ENCODE measurements around the gene LGALS9.
A peak's percentile ranks its signal among the peaks of the same experiment; 100 is the strongest.

Gene LGALS9

DNA sequence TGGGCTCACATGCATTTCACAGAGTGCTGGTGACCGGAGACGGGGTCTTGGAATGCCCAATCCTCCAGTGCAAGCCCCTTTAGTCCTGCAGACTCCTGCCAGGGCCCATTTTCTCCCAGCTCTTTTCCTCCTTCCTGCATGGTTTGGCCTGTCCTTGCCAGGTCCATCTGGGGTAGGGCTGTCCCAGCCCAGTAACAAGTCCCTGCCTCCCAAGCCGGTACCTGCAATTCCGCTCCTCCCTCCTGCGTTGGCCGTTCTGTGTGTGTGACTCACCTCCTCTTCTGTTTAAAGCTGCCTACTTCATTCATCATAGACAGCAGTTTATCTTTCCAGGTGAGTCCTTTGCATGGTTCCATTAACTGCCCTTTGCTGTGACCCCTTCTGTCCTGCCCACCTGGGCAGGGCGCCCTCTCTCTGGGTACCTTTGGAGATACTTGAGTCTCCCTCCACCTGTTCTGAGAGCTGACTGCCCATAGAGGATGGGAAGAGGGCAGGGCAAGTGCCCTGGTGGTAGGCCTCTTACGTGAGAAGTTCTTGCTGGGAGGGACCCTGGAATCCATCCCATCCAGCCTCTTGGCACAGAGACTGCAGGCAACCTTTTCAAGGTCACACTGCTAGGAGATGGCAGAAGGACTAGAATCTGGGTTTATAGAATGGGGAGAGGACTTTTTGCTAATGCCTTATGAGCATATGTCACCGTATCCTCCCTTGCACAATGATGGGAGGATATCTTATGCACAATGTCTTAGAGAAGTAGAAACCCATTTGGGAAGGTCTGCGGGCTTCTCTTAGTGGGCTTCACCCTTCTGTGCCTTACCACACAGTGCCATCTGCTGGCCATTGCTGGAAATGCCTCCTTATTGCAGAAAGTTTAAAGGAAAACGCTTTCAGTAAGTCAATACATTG lies 29.7 kb upstream of the LGALS9 start:
- in situ Hi-C loops (cut with HindIII; ENCODE audit: low pct_ligation_motif_present, low pct_unique_long_range_greater_than_20kb, low sequenced_read_pairs) = no loop called here
- DNase-seq = peak; percentile 79

DNA sequence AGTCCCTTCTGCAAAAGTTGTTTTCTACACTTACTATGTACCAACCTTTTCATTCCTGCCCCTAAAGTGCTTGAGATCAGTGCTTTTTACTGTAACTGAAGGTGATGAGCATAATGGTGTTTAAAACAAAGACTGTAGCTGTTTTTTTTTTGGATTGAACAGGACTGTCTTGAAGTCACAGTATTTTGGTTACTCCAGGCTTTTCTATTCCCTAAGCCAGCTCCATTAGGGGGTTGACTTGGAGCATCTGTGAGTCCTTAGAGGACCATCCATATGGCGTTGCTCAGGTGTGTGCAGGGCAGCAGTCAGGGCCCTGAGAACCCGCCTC lies 29.0 kb upstream of the LGALS9 start:
- no peak for DNase-seq
- in situ Hi-C loops (cut with HindIII; ENCODE audit: low pct_ligation_motif_present, low pct_unique_long_range_greater_than_20kb, low sequenced_read_pairs) = no loop called here

DNA sequence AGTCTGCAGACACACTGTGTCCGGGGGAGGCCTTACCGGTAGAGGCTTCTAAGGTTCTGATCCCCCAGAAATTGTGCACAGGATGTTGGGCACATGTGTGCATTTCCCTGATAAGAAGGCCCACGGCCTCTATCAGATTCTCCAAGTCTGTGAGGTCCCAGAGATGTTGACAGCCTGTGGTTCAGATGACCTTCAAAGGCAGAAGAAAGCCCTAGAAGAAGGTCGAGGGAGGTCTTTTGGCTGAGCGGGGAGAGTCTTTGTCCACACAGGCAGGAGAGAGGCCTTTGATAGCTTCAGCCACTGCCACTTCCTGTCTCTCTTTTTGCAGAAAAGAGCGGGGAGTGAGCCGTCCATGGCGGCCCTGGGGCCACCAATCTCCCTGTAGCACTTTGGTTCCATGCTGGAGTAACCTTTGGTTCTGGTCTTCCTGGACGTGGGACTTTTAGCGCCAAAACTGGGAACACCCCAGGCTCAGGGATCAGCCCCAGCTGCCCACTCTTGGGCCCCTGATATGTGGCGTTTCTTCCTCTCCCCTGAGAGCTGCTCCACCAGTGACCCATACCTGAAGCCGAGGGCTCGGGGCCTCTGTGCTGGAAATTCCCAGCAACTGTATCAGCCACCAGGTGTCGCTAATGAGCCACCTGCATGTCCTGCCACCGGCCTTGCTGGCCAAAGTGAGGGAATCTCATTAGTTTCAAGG lies 28.1 kb upstream of the LGALS9 start:
- peak; percentile 75 for DNase-seq
- in situ Hi-C loops (cut with HindIII; ENCODE audit: low pct_ligation_motif_present, low pct_unique_long_range_greater_than_20kb, low sequenced_read_pairs) = no loop called here

DNA sequence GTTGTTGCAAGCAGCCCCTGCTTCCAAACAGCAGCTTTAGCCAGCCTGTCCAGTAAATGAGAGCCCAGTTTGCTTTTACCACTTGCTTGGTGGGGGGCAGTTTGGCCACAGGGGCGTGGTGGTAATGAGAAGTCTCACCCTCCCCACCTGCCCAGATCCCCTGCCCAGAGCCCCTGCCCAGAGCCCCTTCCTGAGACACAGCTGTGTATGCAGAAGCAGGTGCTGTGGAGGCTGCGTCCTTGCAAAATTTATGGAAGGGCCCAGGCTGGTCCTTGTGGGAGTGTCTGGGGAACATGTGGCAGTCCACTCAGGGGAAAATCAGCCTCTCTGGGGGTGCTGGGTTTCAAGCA lies 27.6 kb upstream of the LGALS9 start:
- in situ Hi-C loops (cut with HindIII; ENCODE audit: low pct_ligation_motif_present, low pct_unique_long_range_greater_than_20kb, low sequenced_read_pairs) = no loop called here

DNA sequence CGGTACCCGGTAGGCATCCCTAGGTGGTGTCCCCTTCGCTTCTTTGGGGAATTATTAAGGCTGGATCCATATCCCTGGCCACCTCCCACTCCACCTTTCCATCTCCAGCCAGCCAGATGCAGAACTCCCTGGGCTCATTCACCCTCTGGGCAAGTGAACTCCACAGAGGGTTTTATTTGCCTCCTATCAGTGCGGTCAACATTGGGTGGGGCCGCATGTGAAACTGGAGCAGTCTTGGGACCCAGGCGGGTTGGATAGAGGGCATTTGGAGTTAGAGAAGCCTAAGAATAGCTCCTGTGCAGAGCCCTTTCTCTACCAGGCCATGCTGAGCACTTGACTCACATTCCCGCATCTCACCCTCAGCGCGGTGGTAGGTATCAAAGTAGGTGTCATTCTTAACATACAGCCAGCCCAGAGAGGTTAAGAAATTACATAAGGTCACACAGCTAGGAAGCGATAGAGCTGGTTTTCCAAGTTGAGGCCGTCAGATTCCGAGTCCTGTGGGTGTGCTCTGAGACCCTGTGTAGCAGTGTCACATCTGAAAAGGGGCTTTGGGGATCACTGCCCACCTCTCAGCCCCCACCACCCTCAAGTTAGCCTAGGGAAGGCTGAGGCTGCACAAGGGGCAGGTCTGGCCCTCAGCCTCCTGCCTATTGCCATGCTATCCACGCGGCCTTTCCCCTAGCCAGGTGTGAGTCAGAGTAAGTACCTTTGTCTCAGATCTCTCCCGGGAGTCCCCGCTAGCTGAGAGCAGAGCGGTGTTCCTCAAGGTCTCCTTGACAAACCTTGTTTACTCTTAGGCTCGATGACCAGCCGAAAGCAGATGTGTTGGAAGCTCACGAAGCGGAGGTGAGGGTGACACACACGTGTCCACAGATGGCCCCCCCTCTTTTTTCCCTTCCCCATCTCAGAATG lies 26.9 kb upstream of the LGALS9 start:
- in situ Hi-C loops (cut with HindIII; ENCODE audit: low pct_ligation_motif_present, low pct_unique_long_range_greater_than_20kb, low sequenced_read_pairs) = no loop called here

More for the DNA sequence above, 27.6 kb upstream of the LGALS9 start:
- DNase-seq = no peak

DNA sequence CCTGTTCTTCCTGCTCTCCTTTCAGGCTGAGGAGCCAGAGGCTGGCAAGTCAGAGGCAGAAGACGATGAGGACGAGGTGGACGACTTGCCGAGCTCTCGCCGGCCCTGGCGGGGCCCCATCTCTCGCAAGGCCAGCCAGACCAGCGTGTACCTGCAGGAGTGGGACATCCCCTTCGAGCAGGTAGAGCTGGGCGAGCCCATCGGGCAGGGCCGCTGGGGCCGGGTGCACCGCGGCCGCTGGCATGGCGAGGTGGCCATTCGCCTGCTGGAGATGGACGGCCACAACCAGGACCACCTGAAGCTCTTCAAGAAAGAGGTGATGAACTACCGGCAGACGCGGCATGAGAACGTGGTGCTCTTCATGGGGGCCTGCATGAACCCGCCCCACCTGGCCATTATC lies 25.6 kb upstream of the LGALS9 start:
- in situ Hi-C loops (cut with HindIII; ENCODE audit: low pct_ligation_motif_present, low pct_unique_long_range_greater_than_20kb, low sequenced_read_pairs) = no loop called here
- no peak for DNase-seq

More for the DNA sequence above, 26.9 kb upstream of the LGALS9 start:
- DNase-seq = no peak

DNA sequence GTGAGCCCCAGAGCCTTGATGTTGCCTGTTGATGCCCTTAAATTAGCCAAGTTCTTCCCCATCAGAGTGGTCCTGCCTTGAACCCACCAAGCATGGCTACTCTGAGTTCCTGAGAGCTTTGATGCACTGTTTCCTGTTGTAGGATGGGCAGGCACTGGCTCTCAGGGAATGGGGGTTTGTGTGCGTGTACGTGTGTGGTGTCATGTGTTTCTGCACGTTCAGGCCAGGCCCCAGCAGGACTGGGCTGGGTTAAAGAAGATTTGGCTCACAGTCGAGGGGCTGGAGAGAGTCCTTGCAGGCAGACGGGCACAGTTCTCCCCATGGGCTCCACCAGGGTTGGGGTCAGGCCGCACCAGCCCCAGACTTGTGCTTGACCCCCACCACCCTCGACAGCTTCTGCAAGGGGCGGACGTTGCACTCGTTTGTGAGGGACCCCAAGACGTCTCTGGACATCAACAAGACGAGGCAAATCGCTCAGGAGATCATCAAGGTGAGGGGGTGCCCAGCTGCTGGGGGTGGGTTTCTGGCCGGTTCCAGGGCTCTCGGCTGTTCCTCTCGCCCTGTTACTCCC lies 23.4 kb upstream of the LGALS9 start:
- no peak for DNase-seq
- in situ Hi-C loops (cut with HindIII; ENCODE audit: low pct_ligation_motif_present, low pct_unique_long_range_greater_than_20kb, low sequenced_read_pairs) = no loop called here

DNA sequence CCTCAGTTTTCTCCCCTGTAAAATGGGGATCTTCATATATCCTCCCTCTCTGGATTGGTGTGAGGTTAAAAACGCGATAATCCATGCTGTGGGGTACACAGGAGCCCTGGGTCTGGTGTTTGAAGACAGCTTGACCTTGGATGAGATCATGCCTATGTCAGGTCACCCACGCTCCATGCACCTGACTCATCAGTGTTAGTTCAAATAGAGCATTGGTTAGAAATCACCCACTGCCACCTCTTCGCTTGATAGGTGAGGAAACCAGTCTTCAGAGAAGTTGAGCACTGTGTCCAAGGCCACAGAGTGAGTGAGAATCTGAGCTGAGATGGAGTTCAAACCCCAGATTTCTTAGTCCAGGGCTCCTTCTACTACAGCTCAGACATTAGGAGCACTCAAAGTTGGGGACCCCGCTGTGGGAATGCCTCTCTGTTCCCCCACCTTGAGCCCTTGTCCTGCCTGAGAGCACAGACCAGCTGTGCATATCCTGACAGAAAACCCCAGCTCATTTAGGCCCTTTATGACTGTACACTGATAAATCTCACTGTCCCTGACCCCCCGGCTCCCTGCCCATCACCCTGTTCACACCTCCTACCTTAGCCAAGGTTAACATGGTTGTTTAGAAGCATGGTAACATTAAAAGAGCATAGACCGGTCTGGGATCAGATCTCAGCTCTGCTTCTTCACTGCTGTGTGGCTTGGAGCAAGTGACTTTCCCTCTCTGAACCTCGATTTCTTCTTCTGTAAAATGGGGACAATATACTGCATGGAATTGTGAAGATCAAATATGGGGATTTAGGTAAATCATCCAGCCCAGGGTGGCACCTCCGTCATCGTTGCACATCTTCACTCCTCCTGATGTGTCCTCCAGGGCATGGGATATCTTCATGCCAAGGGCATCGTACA lies 22.4 kb upstream of the LGALS9 start:
- DNase-seq = no peak
- in situ Hi-C loops (cut with HindIII; ENCODE audit: low pct_ligation_motif_present, low pct_unique_long_range_greater_than_20kb, low sequenced_read_pairs) = no loop called here

DNA sequence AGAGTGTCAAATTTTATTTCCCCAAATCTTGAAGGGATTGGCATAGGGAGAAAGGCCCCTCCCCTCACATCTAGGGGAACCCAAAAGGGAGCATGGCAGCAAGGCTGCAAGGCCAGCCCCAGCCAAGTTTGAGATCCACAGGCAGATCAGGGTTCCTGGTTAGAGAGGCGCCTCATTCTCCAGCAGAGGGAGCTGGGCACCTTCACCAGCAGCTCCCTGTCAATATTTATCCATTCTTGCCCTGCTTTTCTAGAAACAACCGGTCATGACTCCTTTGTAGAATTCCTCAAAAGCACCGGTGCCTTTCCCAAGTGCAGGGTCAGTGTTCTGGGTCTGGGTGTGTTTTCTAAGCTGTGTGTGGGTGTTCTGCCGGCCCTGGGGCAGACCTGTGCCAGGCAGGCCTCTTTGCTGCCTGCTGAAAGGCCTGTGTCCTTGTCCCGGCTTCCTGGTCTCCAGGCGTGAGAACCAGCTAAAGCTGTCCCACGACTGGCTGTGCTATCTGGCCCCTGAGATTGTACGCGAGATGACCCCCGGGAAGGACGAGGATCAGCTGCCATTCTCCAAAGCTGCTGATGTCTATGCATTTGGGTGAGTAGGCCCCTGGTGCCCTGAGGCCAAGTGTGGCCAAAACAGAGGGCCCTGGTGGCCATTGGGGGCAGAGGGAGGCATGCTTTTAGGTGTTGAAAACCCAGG lies 21.2 kb upstream of the LGALS9 start:
- in situ Hi-C loops (cut with HindIII; ENCODE audit: low pct_ligation_motif_present, low pct_unique_long_range_greater_than_20kb, low sequenced_read_pairs) = no loop called here

DNA sequence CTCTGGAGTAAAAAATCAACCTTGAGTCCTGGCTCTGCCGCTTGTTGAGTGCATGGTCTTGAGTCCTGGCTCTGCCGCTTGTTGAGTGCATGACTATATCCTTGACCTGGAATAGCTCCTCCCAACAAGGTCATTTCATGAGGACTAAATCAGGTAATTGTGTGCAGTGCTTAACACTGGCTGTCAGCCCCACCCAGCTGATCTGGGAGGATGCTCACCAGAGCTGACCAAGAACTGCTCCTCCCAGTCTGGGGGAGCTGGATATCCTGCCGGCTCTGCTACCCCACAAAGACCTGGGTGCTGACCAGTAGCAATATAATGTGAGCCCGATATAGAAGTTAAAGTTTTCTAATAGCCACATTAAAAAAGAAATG lies 20.7 kb upstream of the LGALS9 start:
- in situ Hi-C loops (cut with HindIII; ENCODE audit: low pct_ligation_motif_present, low pct_unique_long_range_greater_than_20kb, low sequenced_read_pairs) = no loop called here
- no peak for DNase-seq

More for the DNA sequence above, 21.2 kb upstream of the LGALS9 start:
- peak; percentile 58 for DNase-seq

DNA sequence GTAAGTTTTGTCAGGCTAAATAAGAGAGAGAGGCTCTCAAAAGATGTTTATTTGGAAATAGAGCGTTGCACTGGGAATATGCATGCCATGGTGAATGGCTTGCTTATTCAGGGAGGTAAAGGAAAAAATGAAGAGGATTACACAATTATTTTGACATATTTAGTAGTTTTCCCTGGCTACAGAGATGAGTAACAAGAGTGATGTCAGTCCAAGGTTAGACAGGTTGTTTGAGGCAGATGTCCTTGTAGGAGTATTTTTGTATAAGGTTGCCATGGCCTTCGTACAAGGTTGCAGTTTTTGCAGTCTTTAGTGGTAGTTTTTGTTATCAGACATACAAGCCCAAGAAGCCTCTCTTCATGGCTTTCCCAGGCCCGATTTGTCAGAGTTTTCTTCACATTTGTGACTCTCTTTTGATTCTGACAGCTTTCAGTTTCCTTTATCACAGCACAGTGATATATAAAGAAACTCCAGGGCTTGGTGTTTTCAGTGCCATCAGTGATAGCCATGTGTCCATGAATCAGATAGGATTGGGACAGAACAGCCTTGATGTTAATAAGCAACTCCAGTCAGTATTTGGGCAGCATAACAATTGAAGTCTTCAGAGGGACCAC lies 18.7 kb upstream of the LGALS9 start:
- no peak for DNase-seq
- in situ Hi-C loops (cut with HindIII; ENCODE audit: low pct_ligation_motif_present, low pct_unique_long_range_greater_than_20kb, low sequenced_read_pairs) = no loop called here

DNA sequence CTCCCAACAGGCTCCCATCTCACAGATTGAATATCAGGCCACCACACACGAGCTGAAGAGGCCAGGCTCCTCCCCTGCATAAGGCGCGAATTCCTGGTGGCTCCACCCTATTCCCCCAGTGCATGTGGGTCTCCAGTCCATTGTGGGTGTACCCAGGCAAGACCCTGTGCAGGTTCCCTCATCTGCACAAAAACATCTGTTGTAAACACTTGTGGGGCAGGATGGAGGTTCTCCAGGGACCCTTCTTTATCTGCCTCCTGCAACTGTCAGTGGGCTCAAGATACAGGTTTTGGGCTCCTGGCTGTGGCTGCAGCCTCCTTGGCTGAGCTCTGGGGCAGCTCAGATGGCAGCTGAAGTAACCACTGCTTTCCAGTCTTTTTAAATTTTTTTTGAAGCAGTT lies 17.6 kb upstream of the LGALS9 start:
- in situ Hi-C loops (cut with HindIII; ENCODE audit: low pct_ligation_motif_present, low pct_unique_long_range_greater_than_20kb, low sequenced_read_pairs) = no loop called here
- no peak for DNase-seq

DNA sequence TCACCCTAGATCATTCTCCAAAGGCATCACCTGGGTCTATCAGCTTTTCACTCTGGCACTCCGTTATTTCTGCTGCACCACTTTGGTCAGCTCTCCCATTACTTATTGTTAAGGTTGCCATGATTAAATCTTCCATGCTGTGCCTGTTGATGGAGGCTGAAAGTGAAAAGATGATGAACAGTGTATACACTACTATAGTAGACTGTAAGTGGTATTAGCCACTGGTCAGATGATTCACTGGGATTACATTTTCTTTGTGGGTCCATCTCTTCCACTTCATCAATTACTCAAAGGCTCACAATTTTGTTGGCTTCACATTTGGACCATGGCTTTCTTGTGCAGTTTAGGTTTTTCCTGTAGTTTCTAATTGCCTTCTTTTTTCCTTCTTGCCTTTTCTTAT lies 15.9 kb upstream of the LGALS9 start:
- no peak for DNase-seq
- in situ Hi-C loops (cut with HindIII; ENCODE audit: low pct_ligation_motif_present, low pct_unique_long_range_greater_than_20kb, low sequenced_read_pairs) = no loop called here

DNA sequence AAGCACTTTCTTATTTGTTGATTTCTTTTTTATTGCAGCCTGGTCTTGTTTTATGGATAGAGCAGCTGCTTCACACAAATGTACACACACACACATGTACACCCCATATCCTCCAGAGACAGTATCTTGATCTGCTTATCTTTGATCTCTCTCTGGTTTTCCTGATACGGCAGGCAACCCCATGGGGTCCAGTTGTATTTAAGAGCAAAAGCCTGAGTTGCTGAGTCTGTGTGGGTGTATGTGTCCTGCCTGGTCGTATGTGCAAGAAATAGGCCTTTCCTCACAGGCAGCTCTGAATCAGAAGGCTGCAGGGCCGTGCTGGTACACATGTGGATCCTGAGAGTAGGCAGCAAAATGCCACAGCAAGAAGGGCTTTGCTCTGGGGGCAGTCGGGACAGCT lies 14.6 kb upstream of the LGALS9 start:
- no peak for DNase-seq
- in situ Hi-C loops (cut with HindIII; ENCODE audit: low pct_ligation_motif_present, low pct_unique_long_range_greater_than_20kb, low sequenced_read_pairs) = no loop called here

DNA sequence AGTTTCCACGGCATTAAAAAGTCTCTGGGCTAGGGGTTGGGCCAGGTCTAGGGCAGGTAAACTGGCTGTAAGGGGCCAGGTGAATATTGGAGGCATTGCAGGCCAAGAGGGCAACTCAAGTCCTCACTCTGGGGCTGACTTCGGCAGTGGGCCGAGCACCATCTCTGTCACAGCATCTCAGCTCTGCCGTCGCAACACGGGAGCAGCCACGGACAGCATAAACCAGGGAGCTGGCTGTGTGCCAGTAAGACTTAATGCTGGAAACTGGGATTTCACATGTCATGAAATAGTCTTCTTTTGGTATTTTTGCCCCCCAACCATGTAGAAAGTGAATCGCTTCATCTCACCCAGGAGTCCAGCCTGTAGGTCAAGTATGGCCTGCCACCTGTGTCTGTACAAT lies 12.6 kb upstream of the LGALS9 start:
- no peak for DNase-seq
- in situ Hi-C loops (cut with HindIII; ENCODE audit: low pct_ligation_motif_present, low pct_unique_long_range_greater_than_20kb, low sequenced_read_pairs) = no loop called here

DNA sequence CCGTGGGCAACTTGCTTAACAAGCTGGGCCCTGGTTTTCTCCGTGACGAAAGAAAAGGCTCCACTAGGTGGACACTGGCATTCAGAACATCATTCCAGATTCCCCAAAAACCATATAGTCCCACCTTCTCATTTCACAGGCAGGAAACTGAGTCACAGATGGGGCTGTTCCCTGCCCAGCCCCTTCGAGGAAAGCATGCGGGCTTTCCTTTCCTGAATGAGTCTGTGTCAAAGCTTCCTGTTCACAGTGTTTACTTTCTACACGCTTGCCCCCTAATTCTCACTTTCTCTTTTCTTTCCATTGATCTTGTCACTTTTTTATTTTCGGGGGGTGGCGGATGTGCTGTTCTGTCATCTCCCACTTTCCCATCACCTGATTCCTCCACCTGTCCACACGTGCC lies 10.3 kb upstream of the LGALS9 start:
- in situ Hi-C loops (cut with HindIII; ENCODE audit: low pct_ligation_motif_present, low pct_unique_long_range_greater_than_20kb, low sequenced_read_pairs) = no loop called here
- DNase-seq = no peak

DNA sequence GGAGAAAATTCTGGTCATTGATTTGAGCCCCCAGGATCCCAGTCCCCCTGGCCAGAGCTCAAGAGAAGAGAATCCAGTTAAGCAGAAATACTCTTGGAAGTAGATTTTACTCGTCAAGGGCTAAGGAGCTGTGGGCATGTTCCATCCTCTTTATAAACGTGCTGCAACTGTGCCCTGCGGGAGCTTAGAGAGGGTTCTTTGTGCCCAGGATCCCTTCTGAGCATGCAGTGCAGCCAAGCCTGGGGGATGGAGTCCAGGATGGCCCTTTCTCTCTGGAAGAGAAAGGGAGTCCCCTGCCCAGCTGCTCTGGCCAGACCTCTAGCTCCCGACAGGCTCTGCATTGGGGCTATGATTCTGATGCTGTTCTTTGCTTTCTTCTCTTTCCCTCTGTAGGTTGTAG lies 9.5 kb upstream of the LGALS9 start:
- in situ Hi-C loops (cut with HindIII; ENCODE audit: low pct_ligation_motif_present, low pct_unique_long_range_greater_than_20kb, low sequenced_read_pairs) = no loop called here
- no peak for DNase-seq
